SK-N-MC (cell line): ENCODE data around the gene MTHFD1.
A peak's percentile ranks its signal among the peaks of the same experiment; 100 is the strongest.

Experiments used
- DNase-seq: peaks from one replicate; pipeline ENCODE4 v3.0.0-alpha.2; 2011; ENCODE audit warnings: low read depth, low spot score
- H3K27ac ChIP-seq: fragments of 200-600 bp; sonication (generic); 2 replicates; pipeline ENCODE4 v1.5.1; 2016; ENCODE audit warnings: mixed run types
- H3K36me3 ChIP-seq: fragments of 200-600 bp; sonication (generic); 2 replicates; pipeline ENCODE4 v1.6.1; 2017; ENCODE audit warnings: antibody characterized with exemption, low read length, mixed read lengths; ENCODE audit not compliant: insufficient read depth
- H3K4me3 ChIP-seq: fragments of 200-600 bp; sonication (generic); 2 replicates; pipeline ENCODE4 v1.5.1; 2016
- H3K9ac ChIP-seq: fragments of 200-600 bp; sonication (generic); 2 replicates; pipeline ENCODE4 v1.8.0; 2017; ENCODE audit warnings: mixed run types, mixed read lengths; ENCODE audit not compliant: insufficient read length
- H3K9me3 ChIP-seq: fragments of 200-600 bp; sonication (generic); 2 replicates; pipeline ENCODE4 v1.6.1; 2017; ENCODE audit warnings: low read depth, mild to moderate bottlenecking, antibody characterized with exemption, low read length, moderate library complexity, mixed read lengths
- EZH2 ChIP-seq: fragments of 200-600 bp; sonication (generic); IDR thresholded peaks from one replicate; pipeline ENCODE4 v1.6.1; 2017; ENCODE audit warnings: antibody characterized with exemption
- FOXP2 ChIP-seq: optimal IDR thresholded peaks from 2 replicates; pipeline ENCODE3; 2011; ENCODE audit warnings: mild to moderate bottlenecking, moderate library complexity; ENCODE audit not compliant: insufficient read depth; ENCODE audit errors: extremely low read length, control extremely low read depth
- POLR2AphosphoS5 ChIP-seq: IDR thresholded peaks from 2 replicates; pipeline ENCODE4 v1.6.1; 2012; ENCODE audit warnings: mild to moderate bottlenecking, low read depth, low read length, borderline replicate concordance

Gene MTHFD1

GRCh38 chr14:64450255-64450654 is 62.1 kb downstream of the MTHFD1 start:
- TF ChIP-seq FOXP2 (no peak), POLR2AphosphoS5 (no peak), EZH2 (no peak)
- Histone ChIP-seq H3K9ac (no peak overlapping the region), H3K9me3 (no peaks in the 10 kb centered on the region), H3K36me3 (peaks cover 75% of the 10 kb centered on the region), H3K4me3 (no peak overlapping the region), H3K27ac (no peak overlapping the region)
- DNase-seq = no peak

- Histone ChIP-seq H3K36me3 (peaks cover 86% of the 10 kb centered on the region), H3K4me3 (no peak overlapping the region), H3K27ac (no peak overlapping the region), H3K9me3 (no peaks in the 10 kb centered on the region), H3K9ac (no peak overlapping the region)
- DNase-seq = no peak
- TF ChIP-seq FOXP2 (no peak), EZH2 (no peak), POLR2AphosphoS5 (no peak)
Observed at GRCh38 chr14:64454671-64455070, 66.5 kb downstream of the MTHFD1 start.

GRCh38 chr14:64459405-64460136 is 71.4 kb downstream of the MTHFD1 start:
- no peak for DNase-seq
- Histone ChIP-seq H3K27ac (no peak overlapping the region), H3K9ac (no peak overlapping the region), H3K4me3 (no peak overlapping the region), H3K9me3 (no peaks in the 10 kb centered on the region), H3K36me3 (peaks cover 55% of the 10 kb centered on the region)
- TF ChIP-seq EZH2 (no peak), FOXP2 (no peak)

GRCh38 chr14:64461221-64461620 is 73.1 kb downstream of the MTHFD1 start:
- Histone ChIP-seq H3K9me3 (no peaks in the 10 kb centered on the region), H3K36me3 (peaks cover 38% of the 10 kb centered on the region), H3K4me3 (no peak overlapping the region), H3K9ac (no peak overlapping the region), H3K27ac (no peak overlapping the region)
- no peak for DNase-seq
- TF ChIP-seq EZH2 = no peak
- TF ChIP-seq FOXP2 = no peak
- TF ChIP-seq POLR2AphosphoS5 = no peak

- Histone ChIP-seq H3K36me3 (peaks cover 22% of the 10 kb centered on the region), H3K9me3 (no peaks in the 10 kb centered on the region), H3K9ac (no peak overlapping the region), H3K27ac (no peak overlapping the region), H3K4me3 (no peak overlapping the region)
- no peak for DNase-seq
- TF ChIP-seq FOXP2 (no peak), POLR2AphosphoS5 (no peak), EZH2 (no peak)
Observed at GRCh38 chr14:64463195-64463594, 75.0 kb downstream of the MTHFD1 start.

- DNase-seq = no peak
- Histone ChIP-seq H3K9me3 (no peaks in the 10 kb centered on the region), H3K36me3 (peaks cover 16% of the 10 kb centered on the region), H3K4me3 (no peak overlapping the region), H3K9ac (no peak overlapping the region), H3K27ac (no peak overlapping the region)
- TF ChIP-seq FOXP2 = no peak
- no peak for TF ChIP-seq POLR2AphosphoS5
- TF ChIP-seq EZH2 = no peak
Observed at GRCh38 chr14:64463873-64464272, 75.7 kb downstream of the MTHFD1 start.

GRCh38 chr14:64464651-64465050 is 76.5 kb downstream of the MTHFD1 start:
- 0 out of 2 replicates have a peak, but pooled peaks have one; percentile 29 for TF ChIP-seq POLR2AphosphoS5
- TF ChIP-seq EZH2 = no peak
- TF ChIP-seq FOXP2 = no peak
- DNase-seq = no peak
- Histone ChIP-seq H3K9ac (peak overlapping the region; percentile 62), H3K27ac (no peak overlapping the region), H3K9me3 (no peaks in the 10 kb centered on the region), H3K36me3 (peaks cover 8% of the 10 kb centered on the region), H3K4me3 (peak overlapping the region; percentile 91)

GRCh38 chr14:64465191-64465822 is 77.2 kb downstream of the MTHFD1 start, which contains the start of gene AKAP5:
AKAP5 (plus strand) TSS chr14:64465499; CDS start chr14:64468395, 2,896 bp downstream.
- DNase-seq = no peak
- H3K9ac ChIP-seq = peak within 1 kb of the TSS; percentile 72
- peak within 1 kb of the TSS; percentile 91 for H3K4me3 ChIP-seq
- peak within 1 kb of the TSS; percentile 52; the same call in 1 of the 2 replicates for H3K27ac ChIP-seq
- peaks cover 2% of the 10 kb centered on the region; the same call in 1 of the 2 replicates for H3K36me3 ChIP-seq
- TF ChIP-seq POLR2AphosphoS5 = no peak; the same call in 1 of the 2 replicates
- TF ChIP-seq FOXP2 = no peak
- no peak for TF ChIP-seq EZH2
- H3K9me3 ChIP-seq = no peaks in the 10 kb centered on the region
